Stimulated activated CD4-positive, alpha-beta T cell treated with anti-CD3 and anti-CD28 coated beads, Interleukin-15, amount 100 ng/mL, for 1 hour (primary cell): Measurements from ENCODE around the gene RNF149.
"Not testable (repeated sequence)": the region's sequence is repeated elsewhere in the genome, so short reads cannot be mapped to it uniquely, and the experiment has no call there.

Experiments used
- DNase-seq, 2 donors: peaks; one replicate each; pipeline ENCODE4 v3.0.0-alpha.2; 2020; ENCODE audit warnings: low read depth in 1 of 2, low spot score in 1 of 2

The RNF149 gene

DNA sequence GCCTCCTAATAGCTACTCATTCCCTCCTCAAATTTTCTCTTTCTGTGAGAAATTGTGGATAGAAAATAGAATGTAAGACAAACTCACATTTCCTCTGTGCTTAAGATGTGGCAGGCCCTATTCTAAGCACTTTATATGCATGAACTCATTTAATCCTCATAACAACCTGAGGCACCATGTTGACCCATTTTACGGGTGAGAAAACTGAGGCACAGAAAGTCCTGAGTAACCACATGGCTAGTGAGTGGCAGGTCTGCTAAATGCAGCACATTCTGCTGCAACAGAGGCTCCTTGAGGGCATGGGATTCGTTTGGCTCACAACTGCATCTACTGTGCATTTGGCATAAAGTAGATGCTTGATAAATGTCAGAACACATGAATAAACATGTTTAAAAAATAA is 22.7 kb upstream of the RNF149 start:
- DNase-seq, result no peak

DNA sequence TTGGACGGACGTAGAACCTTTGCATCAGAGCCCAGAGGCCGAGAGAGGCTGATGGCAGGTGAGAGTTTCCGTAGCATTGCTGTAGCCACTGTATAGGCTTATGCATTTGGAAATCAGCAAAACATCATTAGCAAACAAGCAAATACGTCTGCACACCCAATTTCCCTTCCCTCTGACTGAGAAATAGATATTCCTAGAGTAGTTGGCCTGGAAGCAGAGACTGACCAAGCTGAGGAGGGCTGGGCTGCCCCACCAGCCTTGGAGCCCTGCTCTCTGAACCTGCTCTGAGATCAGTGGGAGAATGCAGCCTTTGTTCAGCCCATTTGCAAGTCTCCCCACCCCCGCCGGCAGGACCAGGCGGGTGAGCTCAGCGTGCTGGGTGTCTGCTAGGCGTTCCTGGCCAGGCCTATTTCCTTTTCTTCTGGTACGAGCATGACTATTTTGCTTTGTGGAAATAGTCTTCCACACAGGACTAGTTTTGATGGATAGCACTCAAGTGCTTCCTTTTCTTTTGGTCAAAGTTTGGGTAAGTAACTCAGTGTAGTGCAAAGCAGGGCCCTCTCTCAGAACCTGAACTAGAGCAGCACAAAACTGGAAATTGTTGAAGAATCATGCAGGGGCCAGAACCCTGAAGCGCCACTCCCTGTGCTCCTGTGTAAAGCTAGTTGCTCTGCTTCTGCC is 21.9 kb upstream of the RNF149 start:
- DNase-seq, result no peak

DNA sequence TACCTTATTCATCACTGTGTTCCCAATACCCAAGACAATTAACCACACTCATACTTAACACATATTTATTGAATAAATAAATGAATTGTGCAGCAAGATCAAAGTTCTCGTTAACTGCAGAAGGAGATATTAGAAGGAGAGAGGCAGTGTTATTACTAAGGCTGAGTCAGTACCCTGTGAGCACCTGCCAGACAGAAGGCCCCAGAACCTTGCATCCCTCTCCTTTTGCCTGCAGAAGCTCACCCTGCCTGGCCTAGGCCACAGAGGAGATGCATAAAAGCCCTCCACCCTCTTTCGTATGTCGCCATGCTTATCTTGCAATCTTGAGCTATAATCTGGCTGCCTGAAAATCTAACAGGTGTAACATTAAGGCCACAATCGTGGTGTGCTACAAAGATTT is 20.5 kb upstream of the RNF149 start:
- no peak for DNase-seq

DNA sequence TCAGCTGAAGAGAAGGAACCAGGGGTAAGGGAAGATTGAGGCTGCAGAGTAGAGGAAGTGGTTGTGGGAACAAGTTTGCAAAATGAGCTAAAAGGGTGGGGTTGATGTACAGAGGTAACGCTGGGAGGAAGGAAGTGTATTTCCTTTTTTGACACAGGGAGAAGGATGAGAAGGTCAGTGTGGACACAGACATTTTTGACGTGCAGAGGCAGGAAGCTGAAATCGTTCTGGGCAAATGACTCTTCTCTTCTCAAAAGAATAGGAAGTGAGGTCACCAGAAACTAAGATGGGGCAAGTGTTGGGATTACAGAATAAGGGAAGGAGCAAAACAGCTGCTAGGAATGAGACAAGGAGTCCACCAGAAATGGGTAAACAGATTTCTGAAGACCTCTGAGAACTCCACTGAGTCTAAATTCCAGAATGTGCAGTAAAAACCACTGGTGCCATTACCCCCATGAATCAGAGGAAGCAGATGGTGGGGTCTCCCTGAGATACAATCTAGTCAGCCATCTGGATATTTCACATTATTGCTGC is 20.0 kb upstream of the RNF149 start:
- DNase-seq, result no peak

DNA sequence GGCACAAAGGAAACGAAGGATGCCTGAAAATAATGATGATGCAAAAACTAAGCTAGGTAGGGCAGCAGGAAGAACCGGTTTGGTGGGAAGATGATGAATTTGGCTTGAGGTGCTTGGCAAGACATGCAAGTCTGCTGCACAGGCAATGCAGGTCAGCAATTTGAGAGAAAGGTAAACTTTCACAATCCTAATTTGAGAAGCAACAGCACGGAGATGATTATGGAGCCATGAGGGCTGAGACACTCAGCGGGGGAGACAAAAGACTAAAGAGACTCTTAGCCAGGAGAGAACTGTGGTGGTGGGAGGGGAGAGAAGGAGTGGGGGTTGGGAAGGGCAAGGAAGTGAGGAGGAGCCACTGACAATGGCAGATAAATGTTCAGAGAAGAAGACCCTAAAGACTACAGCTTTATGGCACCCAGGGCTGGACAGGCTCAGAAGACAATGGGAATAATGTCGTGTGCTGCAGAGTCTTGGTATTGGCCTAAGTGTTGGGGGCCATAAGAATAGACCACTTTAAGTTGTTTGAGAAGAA is 19.4 kb upstream of the RNF149 start:
- no peak for DNase-seq

DNA sequence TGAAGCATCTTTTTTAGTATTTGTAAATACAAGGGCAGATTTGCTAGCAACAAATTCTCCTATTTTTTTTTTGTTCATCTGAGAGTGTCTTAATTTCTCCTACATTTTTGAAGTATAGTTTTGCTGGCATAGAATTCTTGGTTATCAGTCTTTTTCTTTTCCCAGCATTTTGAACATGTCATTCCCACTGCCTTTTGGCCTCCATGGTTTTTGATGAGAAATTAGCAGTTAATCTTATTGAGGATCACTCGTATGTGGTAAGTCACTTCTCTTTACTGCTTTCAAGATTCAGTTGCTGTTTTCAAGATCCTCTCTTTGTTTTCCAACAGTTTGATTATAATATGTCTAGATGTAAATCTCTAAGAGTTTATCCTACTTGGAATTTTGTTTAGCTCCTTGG is 16.9 kb upstream of the RNF149 start:
- DNase-seq, result no peak

DNA sequence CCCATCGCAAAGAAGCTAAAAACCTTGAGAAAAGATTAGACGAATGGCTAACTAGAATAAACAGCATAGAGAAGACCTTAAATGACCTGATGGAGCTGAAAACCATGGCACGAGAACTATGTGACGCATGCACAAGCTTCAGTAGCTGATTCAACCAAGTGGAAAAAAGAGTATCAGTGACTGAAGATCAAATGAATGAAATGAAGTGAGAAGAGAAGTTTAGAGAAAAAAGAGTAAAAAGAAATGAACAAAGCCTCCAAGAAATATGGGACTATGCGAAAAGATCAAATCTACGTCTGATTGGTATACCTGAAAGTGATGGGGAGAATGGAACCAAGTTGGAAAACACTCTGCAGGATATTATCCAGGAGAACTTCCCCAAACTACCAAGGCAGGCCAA is 8.1 kb upstream of the RNF149 start:
- DNase-seq, result not testable (repeated sequence)

DNA sequence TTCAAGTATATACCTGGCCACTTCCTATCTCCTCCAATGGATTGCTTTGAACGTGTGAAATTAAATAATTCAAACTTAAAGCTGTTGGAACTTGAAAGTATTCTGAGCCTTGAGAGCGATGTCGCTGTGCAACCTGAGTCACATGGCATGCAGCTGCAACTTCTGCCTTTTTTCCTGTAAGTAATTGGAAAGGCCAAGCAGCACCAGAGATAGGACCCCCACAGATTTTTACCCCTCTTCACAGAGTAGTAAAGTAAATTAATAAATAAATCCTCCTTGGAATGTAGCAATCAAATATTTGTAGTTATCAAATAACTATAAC is 3.2 kb upstream of the RNF149 start:
- no peak for DNase-seq

DNA sequence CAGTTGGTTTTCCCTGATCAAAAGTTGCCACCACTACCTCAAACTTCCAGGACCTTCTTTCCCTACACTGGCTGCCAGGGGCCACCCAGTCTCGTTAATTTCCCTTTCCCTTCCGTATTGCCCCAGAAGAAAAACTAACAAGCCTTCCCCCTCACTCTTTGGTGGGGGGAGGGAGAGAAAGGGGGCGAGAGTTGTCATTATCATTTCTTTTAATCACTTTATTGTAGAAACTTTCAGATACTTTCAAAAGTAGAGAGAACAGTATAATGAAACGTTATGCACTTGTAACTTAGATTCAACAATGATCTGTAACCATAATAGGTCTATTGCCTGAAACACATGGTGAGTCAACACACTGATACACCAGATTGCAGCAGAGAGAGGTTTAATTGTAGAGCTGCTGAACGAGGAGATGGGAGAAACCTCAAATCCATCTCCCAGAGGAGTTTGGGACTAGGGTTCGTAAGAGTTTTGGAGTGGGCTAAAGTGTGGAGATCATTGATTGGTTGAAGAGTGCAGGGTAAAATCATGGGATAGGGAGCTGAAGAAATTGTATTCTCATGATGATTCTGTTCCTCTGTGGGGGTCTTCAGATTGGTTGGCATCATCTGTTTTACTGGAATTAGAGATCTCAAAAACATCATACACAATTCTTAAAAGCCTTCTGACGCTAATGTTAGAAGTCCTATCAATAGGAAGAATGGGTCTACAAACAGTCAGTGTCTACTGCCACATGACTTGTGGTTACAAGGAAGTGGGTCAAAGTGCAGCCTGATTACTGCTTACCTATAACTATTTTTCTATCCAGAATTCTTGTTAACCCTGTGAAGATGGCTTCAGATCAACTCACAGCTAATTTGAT is 2.6 kb upstream of the RNF149 start:
- no peak for DNase-seq

DNA sequence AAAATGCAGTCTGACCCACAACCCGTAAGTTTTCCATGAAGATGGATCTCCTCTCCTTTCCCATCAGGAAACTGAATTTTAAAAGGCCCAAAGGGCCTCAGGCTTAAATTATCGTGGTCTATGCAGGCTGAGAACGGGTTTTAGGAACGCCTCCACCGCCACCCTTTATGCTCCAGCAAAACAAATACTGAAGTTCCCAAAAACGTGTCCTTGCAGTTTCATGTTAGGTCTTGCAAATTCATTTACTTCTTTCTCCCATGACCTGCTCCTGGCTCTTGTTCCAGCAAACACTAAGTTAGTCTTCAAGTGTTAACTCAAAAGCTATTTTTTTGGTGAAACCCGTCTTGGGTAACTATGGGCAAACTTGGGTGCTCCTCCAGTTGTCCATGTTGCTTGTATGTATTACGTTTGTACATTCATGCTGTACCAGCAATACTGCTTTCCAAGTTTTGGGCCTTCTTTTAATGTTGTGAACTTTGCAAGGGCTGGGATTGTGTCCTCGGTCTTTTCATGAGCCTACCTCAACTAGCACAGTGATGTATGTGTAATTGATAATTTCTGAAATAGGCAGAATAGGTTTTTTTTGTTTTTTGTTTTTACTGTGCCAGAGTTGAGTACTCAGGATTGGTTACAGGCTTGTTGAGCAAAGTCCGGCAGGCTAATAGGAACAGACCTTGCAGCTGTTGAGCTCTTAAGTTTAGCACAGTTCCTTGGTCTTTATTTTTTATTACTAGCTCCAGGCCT is 1.8 kb upstream of the RNF149 start:
- DNase-seq, result no peak

DNA sequence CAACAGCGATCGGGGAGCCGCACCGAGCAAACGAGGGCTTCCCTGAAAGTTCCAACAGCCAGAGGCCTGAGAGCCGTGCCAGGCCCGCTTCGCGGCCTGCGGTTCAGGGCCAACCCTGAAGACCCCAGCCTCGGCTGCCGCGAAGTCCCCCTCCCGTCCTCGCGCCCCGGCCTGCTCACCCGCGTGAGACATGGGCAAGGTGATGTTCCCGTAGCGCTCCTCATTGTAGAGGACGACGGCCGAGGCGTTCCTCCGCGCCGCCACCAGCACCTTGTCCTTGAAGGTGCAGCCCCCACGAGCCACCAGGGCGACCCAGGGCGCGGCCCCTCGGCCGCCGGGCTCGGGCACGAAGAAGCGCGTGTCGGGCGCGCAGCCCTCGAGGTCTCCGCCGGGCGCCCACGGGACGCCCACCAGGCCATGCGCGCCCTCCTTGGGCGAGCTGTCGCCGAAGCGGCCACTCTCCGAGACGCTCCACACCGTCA is 510 bp downstream of the RNF149 start:
- no peak for DNase-seq

DNA sequence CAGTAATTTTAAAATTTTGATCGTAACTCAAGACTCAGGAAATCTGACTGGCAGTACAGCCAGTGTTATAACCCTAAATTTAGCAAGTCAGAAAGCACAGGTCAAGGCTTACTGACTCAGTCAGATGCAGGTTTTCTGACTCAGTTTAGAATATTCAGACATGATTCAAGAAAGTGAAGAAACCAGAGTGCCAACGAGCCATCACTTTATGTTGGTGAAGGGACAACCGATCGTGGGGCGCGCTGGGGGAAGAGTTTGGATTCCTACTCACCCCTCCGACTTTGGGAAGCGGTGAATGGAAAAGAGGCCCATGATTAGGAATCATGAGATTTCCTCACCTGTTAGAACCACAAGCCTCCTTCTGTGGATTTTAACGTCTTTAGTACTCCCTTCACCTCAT is 998 bp downstream of the RNF149 start:
- no peak for DNase-seq

DNA sequence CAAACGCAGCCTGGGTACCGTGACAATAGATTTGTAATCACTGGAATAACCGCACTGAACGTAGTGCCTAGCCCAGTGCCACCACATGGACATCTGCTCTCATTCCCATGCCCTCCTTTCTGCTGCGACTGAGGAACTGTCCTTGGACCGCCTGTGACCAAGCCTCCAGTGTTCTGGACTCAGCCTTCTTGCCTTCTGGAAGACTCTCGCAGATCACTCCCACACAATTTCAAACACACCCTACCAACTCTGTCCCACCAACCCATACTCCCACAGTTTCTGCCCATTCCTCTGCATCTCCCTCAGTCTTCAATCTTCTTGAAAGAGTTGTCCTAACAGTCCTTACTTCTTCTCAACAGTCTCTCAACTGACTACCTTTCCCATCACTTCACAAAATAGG is 2.1 kb downstream of the RNF149 start:
- DNase-seq, result no peak

DNA sequence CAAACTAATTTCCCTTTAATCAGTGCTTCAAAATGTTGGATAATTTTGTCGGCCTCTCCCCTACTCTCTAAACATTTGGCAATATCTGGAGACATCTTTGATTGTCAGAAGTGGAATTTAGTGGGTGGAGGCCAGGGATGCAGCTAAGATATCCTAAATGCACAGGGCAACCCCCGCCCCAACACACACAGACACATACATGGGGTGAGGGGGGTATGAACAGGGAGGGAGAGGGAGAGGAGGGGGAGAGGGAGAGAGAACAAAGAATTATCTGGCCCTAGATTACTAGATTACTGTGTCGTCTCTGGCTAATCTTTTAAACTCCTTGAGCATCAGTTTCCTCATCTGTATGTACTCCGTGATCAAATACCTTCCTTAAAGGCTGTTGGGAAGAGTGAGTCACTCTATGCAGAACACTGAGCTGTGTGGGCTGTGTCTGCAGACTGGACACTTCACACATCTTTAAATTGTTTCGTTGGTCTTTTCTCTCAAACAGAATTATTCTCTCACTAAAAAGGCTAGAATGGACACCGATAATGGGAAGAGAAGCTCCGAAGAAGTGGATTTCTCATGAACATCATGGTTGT is 2.9 kb downstream of the RNF149 start:
- DNase-seq, result no peak

DNA sequence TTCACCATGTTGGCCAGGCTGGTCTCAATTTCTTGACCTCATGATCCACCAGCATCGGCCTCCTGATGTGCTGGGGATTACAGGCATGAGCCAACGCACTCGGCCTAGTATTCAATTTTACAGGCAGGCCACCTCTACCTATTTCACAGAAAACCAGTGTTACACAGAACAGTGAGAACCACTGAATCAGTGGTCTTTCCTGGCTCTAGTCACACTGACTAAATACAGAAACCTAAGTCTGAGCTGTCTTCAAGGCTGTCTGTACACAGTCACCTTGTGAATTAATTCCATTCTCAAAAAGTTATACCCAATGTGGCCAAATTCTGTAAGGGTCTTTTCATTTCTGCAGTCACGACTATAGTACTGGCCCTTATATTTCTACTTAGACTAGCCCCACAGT is 3.5 kb downstream of the RNF149 start:
- no peak for DNase-seq

DNA sequence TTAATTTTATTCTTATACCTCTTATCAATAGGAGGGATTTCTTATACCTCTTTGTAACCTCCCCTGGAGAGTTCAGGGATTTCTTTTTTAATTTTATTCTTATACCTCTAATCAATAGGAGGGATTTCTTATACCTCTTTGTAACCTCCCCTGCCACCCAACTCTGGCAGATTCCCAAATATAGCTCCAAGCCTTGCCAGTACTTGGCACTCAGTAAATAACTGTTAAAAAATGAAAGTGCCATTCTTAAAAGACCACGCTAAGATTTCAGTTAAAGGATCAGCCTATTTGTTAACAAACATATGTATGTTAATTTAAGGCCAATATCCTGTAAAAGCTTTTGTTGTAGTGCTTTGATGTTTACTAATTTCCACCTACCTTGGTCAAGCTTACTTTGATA is 4.8 kb downstream of the RNF149 start:
- DNase-seq, result no peak

DNA sequence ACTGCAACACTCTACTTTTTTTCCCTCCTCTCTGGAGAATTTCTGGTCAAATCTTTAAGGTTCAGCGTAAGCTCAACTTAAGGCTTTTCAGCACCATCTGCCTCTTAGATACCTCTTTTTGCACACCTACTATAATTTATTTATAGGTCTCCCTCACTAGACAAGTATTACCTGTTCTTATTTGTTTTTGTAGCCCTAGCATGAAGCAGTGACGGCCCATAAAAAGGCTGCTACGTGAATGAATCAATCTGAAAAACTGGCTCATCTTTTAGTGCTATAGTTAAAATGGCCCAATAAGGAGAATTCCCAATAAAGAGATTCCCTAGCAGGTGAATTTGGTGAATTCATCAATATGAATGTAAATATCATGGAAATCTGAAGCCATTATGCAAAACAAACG is 6.5 kb downstream of the RNF149 start:
- no peak for DNase-seq

DNA sequence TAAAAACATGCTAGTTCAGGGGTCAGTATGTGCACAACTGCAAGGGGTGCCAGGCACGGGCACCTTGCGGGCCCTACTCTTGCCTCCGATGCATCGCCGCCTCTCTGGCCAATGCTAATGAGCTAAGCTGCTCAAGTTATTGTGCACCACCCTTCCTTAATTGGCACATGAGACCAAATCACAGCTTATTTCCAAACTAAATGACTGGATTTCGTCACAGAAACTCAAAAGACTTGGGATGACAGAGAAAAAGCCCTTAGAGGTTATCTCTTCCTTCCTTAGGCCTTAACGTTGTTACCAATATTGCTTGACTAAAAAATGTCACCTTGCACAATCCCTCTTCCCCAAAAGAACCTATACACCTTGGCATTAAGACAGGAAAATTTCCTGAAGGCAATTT is 7.7 kb downstream of the RNF149 start:
- no peak for DNase-seq

DNA sequence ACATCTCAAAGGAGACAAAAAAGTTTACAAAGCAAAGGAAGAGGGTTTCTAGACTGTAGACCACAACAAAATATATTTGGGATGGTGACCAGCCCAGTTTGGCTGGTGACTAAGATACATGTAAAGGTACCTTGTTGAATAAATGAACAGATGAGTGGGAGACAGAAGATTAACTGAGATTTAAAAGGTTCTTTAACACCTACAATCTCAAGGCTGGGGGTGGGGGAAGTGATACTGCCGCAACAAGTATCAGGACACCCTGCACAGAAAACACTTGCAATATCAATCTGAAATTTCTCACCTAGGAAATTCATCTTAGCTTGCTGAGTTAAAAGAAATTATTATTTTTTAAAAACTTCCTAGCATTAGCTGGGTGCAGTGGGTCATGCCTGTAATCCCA is 8.3 kb downstream of the RNF149 start:
- DNase-seq, result no peak

DNA sequence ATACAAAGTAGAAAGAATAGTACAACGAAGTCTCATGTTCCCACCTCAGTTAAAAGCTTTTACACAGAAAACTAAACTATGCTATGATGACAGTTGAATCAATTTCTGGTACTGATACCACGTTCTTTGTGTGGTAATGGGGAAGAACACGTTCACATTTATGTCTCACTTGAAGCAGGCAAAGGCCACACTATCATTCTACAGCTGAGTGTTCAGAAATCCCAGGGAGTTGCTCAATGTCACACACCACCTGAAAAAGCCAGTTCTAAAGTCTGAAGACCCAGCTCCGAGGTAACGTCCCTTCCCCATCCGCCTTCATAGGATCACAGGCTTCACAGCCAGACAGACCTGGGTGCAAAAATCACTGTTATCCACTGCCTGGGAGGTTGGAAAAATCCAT is 8.9 kb downstream of the RNF149 start:
- DNase-seq, result no peak

DNA sequence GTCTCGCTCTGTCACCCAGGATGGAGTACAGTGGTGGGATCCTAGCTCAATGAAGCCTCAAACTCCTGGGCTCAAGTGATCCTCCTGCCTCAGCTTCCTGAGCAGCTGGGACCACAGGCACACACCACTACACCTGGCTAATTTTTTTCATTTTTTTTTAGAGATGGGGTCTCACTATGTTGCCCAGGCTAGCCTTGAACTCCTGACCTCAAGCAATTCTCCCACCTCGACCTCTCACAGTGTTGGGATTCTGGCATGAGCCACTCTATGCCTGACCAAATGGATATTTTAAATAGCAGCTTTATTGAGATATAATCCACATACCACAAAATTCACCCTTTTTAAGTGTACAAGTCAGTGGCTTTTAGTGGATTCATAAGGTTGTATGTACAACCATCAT is 11.1 kb downstream of the RNF149 start:
- no peak for DNase-seq
